Type B pancreatic cell (in vitro differentiated cells): ENCODE measurements around the gene NUP210. TPM values are rescaled to one million over a fixed set of nuclear protein-coding genes. Genes with fewer than 3 reads are reported as not detected.

Source experiments
- DNase-seq: peaks from one replicate; pipeline ENCODE4 v3.0.0; 2021; ENCODE audit warnings: mixed read lengths; ENCODE audit not compliant: unreplicated experiment; ENCODE audit errors: extremely low spot score
- H3K27ac Mint-ChIP-seq: 2 replicates; pipeline ENCODE4 v1.8.0; 2021; ENCODE audit warnings: mild to moderate bottlenecking, mixed read lengths
- H3K27me3 Mint-ChIP-seq: 2 replicates; pipeline ENCODE4 v1.8.0; 2021; ENCODE audit warnings: mixed read lengths
- H3K36me3 Mint-ChIP-seq: 2 replicates; pipeline ENCODE4 v1.8.0; 2021; ENCODE audit warnings: mixed read lengths
- H3K4me1 Mint-ChIP-seq: one replicate; pipeline ENCODE4 v1.8.0; 2021; ENCODE audit warnings: mixed read lengths; ENCODE audit not compliant: unreplicated experiment
- H3K4me3 Mint-ChIP-seq: 2 replicates; pipeline ENCODE4 v1.8.0; 2021; ENCODE audit warnings: mild to moderate bottlenecking, mixed read lengths
- H3K9me3 Mint-ChIP-seq: 2 replicates; pipeline ENCODE4 v1.8.0; 2021; ENCODE audit warnings: mixed read lengths
- total RNA-seq: library from RNA; stranded (reverse); gene quantifications from 2 replicates; pipeline ENCODE4 v1.2.1, GENCODE V29; 2021; ENCODE audit warnings: low replicate concordance
- TF ChIP-seq, protein P1 (sequence below): fragments of 200-600 bp; sonication (generic); conservative IDR thresholded peaks from 2 replicates; pipeline ENCODE4 v1.5.0; 2021; ENCODE audit warnings: antibody characterized with exemption, mild to moderate bottlenecking

Gene NUP210
- total RNA-seq, 1 donor from 2014 or later, result 26.5 TPM

- H3K36me3 Mint-ChIP-seq, result peaks cover 8% of the 10 kb centered on the region
- H3K9me3 Mint-ChIP-seq, result no peaks in the 10 kb centered on the region
Observed at GRCh38 chr3:13343601-13344000, 76.5 kb downstream of the NUP210 start.

GRCh38 chr3:13341229-13341905 is 78.8 kb downstream of the NUP210 start:
- no peaks in the 10 kb centered on the region for H3K27me3 Mint-ChIP-seq
- TF ChIP-seq, protein P1, sequence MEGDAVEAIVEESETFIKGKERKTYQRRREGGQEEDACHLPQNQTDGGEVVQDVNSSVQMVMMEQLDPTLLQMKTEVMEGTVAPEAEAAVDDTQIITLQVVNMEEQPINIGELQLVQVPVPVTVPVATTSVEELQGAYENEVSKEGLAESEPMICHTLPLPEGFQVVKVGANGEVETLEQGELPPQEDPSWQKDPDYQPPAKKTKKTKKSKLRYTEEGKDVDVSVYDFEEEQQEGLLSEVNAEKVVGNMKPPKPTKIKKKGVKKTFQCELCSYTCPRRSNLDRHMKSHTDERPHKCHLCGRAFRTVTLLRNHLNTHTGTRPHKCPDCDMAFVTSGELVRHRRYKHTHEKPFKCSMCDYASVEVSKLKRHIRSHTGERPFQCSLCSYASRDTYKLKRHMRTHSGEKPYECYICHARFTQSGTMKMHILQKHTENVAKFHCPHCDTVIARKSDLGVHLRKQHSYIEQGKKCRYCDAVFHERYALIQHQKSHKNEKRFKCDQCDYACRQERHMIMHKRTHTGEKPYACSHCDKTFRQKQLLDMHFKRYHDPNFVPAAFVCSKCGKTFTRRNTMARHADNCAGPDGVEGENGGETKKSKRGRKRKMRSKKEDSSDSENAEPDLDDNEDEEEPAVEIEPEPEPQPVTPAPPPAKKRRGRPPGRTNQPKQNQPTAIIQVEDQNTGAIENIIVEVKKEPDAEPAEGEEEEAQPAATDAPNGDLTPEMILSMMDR, result no peak
- H3K4me1 Mint-ChIP-seq, result peaks cover 4% of the 10 kb centered on the region
- H3K4me3 Mint-ChIP-seq, result no peak overlapping the region
- H3K9me3 Mint-ChIP-seq, result no peaks in the 10 kb centered on the region
- peaks cover 8% of the 10 kb centered on the region for H3K36me3 Mint-ChIP-seq
- no peak overlapping the region for H3K27ac Mint-ChIP-seq
- DNase-seq, result no peak

More at GRCh38 chr3:13343601-13344000, 76.5 kb downstream of the NUP210 start:
- no peak for DNase-seq
- no peaks in the 10 kb centered on the region for H3K27me3 Mint-ChIP-seq
- peaks cover 23% of the 10 kb centered on the region for H3K4me1 Mint-ChIP-seq
- TF ChIP-seq, protein P1, result no peak
- no peak overlapping the region for H3K27ac Mint-ChIP-seq
- no peak overlapping the region for H3K4me3 Mint-ChIP-seq

- Mint-ChIP-seq H3K27me3 (no peaks in the 10 kb centered on the region), H3K36me3 (peaks cover 8% of the 10 kb centered on the region), H3K27ac (no peak overlapping the region), H3K4me3 (no peak overlapping the region), H3K4me1 (no peaks in the 10 kb centered on the region), H3K9me3 (no peaks in the 10 kb centered on the region)
- TF ChIP-seq, protein P1, result no peak
- no peak for DNase-seq
Observed at GRCh38 chr3:13339833-13340232, 80.3 kb downstream of the NUP210 start.

DNA sequence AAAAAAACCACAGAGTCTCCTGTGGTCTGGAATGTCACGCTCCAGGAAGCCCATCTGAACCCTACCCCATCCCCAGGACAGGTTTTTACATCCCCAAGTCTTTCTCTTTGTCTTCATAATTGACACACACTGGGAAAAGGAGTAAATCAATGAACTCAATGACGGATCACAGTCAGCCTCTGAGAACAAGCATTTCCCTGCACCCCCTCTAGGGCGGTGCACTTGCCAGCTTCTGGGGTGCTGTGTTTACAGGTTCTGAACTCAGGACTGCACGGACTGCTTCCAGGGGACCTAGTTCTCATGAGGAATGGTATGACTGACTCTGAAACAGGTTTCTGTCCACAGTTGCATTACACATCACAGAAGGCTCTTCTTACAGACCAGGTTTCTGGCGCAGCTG is 81.1 kb downstream of the NUP210 start:
- Mint-ChIP-seq H3K4me1 (no peaks in the 10 kb centered on the region), H3K27me3 (no peaks in the 10 kb centered on the region), H3K4me3 (no peak overlapping the region), H3K9me3 (no peaks in the 10 kb centered on the region), H3K27ac (no peak overlapping the region), H3K36me3 (peaks cover 8% of the 10 kb centered on the region)
- TF ChIP-seq, protein P1, result no peak
- no peak for DNase-seq

- Mint-ChIP-seq H3K4me3 (no peak overlapping the region), H3K4me1 (no peaks in the 10 kb centered on the region), H3K36me3 (peaks cover 8% of the 10 kb centered on the region), H3K9me3 (no peaks in the 10 kb centered on the region), H3K27me3 (no peaks in the 10 kb centered on the region), H3K27ac (no peak overlapping the region)
- DNase-seq, result no peak
- TF ChIP-seq, protein P1, result no peak
Observed at GRCh38 chr3:13338231-13338630, 81.9 kb downstream of the NUP210 start.
